OCI-LY7 (cell line): ENCODE data around the gene WDR54.

Source experiments
- EZH2phosphoT487 ChIP-seq: fragments of 200-600 bp; sonication (generic); IDR thresholded peaks from 2 replicates; pipeline ENCODE4 v1.6.1; 2018; ENCODE audit warnings: low read depth, borderline replicate concordance, mild to moderate bottlenecking, mixed run types, antibody characterized with exemption, low read length, moderate library complexity, mixed read lengths
- TF ChIP-seq, protein P1 (sequence below): fragments of 200-600 bp; sonication (generic); conservative IDR thresholded peaks from 2 replicates; pipeline ENCODE4 v1.5.1; 2014; ENCODE audit warnings: mild to moderate bottlenecking, antibody characterized with exemption, low read length, moderate library complexity, mixed read lengths

DNA sequence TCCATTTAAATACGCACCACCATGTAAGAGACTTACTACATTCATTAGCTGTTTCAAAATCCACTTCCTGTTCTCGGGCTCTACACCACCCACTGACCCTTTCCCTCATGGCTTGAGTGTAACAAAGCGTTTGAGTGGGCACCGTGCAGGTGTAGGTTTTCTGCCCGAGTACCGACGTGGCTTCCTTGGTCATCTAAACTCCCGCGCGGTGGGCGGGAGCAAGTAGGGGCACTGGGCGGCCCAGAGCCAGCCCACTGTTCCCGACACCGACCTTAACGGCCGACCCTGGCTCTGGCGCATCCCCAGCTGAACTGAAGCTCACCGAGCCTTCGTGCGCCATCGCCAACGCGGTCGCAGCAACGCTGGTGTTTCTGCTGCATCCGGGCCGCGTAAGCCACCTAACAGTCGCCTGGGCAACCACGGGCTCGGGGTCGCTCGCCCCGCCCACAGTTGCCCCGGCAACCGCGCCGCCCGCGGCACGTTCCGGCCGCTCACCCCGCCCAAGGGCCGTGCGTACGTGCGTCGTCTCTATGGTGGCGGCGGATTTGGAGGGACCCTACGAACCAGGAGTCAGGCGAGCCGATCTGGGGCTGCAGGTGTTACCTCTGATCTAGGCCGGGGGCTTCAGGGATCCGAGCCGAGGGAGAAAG is at the start of gene WDR54, which contains the start of gene C2orf81:
- TF ChIP-seq, protein P1, sequence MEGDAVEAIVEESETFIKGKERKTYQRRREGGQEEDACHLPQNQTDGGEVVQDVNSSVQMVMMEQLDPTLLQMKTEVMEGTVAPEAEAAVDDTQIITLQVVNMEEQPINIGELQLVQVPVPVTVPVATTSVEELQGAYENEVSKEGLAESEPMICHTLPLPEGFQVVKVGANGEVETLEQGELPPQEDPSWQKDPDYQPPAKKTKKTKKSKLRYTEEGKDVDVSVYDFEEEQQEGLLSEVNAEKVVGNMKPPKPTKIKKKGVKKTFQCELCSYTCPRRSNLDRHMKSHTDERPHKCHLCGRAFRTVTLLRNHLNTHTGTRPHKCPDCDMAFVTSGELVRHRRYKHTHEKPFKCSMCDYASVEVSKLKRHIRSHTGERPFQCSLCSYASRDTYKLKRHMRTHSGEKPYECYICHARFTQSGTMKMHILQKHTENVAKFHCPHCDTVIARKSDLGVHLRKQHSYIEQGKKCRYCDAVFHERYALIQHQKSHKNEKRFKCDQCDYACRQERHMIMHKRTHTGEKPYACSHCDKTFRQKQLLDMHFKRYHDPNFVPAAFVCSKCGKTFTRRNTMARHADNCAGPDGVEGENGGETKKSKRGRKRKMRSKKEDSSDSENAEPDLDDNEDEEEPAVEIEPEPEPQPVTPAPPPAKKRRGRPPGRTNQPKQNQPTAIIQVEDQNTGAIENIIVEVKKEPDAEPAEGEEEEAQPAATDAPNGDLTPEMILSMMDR, result no peak
- no peak for TF ChIP-seq EZH2phosphoT487
